HG02870 (cell line): Measurements from ENCODE around the gene MMP3.

ENCODE experiments used
- ATAC-seq: cut with Tn5 transposase; IDR thresholded peaks from one replicate; pipeline ENCODE4 v1.9.1; 2021; ENCODE audit warnings: mild to moderate bottlenecking, moderate library complexity; ENCODE audit not compliant: unreplicated experiment

MMP3 gene

DNA sequence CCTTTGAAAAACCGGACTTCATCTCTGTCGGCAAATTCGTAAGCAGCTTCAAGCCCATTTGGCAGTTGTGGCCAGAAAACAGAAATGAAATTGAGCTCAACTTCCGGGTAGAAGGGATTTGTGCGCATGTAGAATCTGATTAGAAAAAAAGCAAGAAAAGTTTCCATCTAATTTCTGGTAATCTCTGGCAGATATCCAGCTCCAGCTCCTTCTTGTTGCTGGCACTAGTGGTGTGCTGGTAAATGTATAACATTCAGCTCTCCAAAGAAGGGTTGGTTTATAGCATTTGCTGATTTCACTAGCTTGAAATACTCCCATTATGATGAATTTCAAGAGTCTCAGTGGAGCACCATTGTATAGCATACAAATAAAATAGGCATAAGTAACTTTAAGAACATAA, 50.8 kb downstream of the MMP3 start:
- no peak for ATAC-seq

DNA sequence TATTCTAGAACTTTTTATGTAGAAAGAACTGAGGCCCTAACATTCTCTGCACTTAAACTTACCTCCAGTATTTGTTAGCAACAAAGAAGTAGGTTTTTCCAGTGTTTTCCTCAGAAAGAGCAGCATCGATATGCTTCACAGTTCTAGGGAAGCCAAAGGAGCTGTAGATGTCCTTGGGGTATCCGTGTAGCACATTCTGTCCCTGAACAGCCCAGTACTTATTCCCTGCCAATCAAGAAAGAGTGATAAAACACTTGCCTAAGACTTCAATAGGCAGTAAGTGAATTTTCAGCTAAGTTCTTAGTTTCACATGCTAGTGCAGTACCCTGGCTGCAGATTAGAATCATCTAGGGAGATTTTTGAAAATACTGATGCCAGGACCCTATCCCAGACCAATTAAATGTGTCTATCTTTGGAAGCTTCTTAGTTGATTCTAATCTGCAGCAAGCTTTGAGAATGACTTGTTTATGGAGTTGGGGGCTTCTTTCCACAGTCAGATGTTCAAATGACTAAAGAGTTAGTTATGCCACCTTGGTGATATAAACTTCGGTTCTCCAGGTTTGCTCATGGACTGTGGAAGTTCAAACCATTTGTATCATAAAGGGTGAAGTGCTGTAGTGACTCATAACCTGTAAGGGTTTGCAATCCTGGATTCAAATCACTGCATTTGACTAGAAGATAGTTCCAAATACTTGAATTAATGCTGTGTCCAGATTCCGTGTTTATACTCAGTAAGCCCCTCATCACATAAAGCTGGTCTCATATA, 52.0 kb downstream of the MMP3 start:
- no peak for ATAC-seq

DNA sequence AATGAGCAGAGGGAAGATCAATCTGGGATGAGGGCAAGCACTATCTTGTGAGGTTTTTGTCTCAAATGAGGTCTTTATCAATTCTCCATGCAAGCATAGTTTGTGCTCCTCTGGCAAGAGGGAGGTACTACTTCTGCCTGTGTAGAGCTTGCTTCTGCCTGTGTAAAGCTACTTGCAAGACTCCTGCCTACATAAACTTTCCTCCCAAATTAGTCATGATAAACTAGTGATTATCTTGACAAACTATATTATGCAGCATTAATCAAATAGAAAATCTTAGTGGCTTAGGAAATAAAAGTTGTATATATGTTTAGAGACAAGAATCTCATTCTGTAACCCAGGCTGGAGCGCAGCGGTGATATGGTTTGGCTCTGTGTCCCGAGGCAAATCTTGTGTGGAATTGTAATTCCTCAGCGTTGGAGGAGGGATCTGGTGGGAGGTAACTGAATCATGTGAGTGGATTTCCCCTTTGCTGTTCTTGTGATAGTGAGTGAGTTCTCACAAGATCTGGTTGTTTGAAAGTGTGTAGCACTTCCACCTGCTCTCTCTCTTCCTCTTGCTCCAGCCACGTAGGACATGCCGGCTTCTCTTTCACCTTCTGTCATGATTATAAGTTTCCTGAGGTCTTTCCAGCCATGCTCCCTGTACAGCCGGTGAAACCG, 54.9 kb downstream of the MMP3 start:
- no peak for ATAC-seq
